Cerebellar nuclear complex (tissue), 1 donor: ENCODE data around the gene NWD2.

Experiments
- DNase-seq, 2 experiments: peaks; one replicate each; lab custom pipeline; 2025; lab: John Stamatoyannopoulos, UW

The NWD2 gene

DNA sequence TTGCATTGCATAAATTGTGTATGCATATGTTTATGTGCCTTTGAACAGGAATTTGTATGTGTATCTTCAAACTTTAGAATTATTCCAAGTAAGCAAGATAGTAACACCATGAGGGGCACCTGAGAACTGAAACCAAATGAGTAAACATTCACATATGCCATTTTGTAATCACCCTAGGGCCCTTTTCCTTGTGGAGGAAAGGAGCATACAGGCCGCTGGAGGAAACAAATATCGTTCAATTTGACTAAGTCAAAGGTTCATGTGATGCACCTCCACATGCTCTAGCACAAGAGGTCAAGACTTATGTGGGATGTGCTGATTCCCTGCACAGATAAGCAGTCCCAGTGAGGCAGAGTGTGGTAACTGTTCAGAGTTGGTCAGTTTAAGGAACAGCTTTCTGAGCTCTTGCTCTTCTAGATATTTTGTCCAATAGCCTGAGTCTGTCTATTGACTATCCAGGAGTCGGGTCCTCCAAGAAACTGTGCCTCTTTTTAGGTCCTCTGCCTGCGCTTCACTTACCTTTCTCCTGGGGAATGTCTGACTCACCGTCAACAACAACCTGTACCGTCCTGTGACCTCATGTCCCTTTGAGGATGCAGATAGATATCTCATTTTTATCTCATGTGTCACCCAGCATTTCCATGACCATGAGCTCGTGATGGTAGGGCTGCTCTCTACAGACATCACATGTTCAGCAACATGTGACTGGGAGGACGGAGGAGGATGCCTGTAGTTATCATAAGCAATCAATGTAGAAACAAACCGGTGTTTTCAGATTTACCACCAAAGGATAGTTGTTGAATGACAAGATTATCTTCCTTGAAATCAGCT is 196.9 kb downstream of the NWD2 start:
- no peak for DNase-seq

DNA sequence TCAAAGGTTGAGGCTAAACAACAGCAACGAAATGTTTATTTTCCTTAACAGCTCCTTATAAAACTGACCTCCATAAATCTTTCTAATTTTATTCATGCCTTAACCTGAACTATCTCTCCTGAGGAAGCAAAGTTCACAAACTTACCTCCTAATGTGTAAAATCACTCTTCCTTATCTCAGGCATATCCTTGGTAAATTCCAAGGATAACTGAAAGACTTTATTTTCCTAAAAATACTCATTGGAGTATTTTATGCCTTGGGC is 197.4 kb downstream of the NWD2 start:
- no peak for DNase-seq

DNA sequence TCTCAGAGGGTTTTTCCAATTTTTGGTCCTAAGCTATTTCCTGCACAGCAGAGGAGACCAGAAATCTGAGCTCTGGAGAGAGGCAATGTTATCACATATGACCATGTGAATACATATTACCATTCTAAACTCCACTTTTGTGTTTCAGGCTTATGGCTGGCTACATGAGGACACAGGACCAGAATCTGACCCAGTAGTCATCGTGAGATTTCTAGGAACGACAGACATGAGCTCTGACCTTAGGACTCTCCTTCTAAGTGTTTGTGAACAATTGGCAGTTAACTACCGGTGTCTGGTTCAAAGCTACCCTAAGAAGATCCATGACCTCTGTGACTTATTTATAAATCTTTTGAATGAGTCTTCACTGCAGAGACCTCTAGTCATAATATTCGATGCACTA is 198.6 kb downstream of the NWD2 start:
- DNase-seq: no peak

DNA sequence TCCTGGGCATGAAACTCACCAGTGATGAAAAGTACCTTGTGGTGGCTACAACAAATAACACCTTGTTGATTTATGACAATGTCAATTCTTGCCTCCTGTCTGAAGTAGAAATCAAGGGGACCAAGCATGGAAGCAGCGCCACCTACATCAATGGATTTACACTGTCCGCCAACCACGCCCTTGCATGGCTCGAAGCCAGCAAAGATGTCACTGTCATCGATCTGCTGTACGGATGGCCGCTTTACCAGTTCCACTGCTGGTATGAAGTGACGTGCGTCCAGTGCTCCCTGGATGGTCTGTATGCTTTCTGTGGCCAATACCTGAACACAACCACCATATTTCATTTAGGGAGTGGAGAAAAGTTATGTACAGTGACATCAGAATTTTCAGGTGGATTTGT is 200.5 kb downstream of the NWD2 start:
- DNase-seq: no peak

DNA sequence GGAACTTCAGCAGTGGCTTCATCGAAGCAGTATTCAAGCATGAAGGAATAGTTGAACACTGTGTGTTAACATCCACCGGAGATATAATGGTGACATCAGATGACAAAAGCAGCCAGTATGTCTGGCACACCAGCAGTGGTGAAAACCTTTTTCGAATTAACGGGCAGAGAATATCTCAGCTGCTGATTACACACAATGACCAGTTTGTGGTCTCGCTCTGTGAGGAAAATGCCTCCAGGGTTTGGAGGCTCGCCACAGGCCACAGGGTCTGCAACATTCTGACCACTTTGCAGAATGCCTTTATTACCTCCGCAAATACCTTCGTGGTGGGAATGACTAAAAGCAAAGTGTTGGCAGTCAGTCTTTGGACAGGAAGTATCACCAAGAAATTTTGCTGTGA is 201.5 kb downstream of the NWD2 start:
- no peak for DNase-seq

DNA sequence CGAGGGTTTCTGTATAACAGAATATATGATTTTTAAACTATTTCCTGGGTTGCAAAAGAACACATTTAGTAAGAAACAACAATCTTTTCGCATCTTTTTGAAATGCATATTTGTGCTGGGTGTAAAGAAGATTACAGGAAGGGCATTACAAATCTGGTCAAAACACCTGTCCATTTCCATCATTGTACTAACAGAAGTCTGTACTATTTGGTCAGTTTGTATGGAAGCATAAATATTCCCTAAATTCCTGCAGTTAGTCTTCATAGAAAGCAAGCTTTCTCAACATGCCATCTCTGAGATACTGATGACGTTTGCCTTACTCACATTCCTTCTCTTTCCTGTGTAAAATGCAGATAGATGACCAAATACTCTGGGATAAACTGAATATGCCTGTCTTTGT is 203.3 kb downstream of the NWD2 start:
- no peak for DNase-seq

DNA sequence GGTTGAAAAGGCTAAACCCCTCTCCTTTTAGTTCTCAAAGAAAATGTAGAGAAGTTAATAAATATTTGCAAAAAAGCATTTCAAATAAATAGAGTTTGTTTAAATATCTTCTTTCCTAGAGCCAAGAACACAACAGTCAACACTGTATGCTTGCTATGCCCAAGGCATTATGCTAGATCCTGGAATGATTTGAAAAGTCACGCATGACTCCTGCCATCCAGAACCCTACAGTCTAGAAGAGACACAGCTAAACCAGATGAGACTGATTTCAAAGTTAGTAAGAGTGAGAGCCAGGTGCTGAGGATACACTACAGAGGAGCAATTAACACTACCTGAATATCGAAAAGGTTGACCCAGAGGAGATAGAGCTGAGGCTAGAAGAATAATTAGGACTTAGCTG is 205.8 kb downstream of the NWD2 start:
- DNase-seq: no peak

DNA sequence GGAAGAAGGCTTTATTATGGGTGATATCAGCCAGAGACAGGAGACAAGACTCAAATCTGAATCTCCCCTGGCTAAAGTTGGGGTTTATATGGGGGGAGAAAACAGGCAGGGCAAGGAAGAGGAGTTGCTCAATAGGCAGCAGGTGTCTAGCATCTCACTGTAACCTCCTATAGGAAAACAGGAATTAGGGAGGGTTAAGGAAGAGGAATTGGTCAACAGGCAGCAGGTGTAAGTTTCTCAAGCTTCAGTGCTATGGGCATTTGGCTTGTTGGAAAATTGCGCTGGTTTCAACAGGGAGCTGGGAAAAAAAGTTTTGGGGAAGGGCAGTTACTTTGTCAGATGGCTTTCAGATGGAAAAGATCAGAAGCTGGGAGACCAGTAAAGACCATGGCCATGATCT is 206.4 kb downstream of the NWD2 start:
- DNase-seq: no peak

DNA sequence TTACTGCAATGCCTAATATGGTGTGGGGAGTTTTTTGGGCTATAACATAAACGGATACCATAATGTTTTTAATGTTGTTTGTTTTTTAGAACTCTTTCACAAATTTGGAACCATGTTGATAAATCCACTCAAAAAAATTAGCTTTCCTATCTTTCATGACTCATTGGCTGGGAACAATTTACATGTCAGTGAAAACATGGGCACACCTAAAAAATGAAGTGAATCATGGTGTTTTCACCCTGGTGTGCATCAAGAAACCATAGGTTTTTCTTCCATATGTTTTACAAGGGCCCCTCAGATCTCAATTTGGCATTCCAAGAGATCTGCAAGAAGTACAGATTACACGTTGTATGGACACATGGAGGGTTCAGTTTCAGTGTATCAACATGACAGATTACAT is 207.1 kb downstream of the NWD2 start:
- no peak for DNase-seq

DNA sequence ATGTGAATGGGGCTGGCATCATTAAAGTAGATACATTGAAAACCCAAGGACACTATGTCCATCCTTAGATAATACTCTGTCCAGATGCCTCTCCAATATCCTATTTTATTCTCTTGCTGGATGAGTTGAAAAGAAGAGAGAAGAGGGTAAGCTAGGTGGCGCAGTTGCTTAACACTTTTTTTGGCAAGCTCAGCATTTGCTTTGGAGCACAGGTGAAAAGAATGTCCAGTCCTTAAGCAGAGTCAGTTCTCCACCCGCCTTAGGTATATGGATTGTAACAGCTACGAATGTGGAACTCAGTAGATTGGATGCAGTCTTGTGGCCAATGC is 208.4 kb downstream of the NWD2 start:
- peak in 1 of 2 experiments; percentile 38 for DNase-seq

DNA sequence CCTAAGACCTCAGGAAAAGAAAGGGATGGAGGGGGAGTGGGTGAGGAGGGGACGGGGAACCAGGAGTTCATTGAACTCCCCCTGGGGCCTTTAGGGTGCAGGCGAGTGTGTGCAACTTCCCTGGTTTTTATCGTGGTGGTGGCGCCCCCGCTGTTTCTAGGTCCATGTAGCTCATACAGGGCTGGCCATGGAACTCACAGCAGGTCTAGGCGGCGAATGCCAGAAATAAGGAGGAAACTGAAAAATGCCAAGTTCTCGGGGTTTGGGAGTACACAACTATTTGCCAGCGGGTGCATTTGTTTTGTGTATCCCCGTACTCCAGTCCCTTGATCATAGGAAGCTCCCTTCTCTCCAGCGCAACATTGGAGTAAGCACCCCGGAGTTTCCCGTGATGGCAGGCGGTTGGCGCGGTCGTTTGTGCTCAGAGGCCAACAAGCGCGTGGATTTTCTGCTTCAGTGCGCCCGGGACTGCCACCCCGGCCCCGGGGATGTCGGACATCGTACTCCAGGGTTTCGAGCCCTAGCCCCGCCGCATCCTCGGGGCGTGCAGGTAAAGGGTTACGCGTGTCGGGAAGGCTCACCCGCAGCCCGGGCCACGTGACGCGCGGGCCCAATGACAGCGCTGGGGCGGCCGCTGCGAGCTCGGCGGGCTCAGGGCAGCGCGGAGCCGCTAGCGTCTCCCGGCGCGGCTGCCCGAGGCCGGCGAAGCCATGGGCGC is 208.9 kb downstream of the NWD2 start:
- no peak for DNase-seq

DNA sequence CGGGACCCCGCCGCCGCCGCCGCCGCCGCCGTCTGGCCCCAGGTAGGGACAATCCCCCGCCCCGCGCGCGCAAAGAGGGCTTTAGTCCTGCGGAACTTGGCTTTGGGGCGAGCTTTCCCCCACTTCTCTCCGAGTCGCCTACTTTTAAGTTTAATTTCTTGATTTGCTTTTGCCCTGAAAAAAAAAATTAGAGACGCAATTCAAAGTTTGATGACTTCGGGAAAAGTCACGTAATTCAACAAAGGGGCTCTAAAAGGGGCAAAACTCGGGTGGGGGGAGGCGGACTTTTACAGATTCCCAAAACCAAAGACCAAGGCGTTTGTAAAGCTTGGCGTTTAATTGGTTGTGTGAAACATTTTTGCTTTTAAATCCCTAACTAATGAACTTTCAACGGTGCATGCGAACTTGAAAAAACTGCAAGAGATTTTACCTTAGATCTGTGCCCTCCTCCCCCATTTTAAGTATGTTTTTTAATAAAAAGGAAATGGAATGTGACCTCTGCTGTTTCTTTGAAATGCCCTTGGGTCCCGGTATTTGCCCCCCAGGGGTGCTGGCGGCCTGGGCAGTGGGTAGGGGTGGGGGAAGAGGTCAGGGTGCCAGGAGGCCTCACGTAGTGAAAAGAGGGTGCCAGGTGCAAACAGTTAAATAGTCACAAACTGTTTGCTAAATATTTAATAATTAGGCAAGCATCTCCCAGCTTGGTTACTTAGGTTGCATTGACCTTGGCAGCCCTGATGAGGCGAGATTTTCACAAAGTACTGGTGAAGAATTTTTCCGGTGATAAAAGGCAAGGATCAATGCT is 209.7 kb downstream of the NWD2 start:
- no peak for DNase-seq

DNA sequence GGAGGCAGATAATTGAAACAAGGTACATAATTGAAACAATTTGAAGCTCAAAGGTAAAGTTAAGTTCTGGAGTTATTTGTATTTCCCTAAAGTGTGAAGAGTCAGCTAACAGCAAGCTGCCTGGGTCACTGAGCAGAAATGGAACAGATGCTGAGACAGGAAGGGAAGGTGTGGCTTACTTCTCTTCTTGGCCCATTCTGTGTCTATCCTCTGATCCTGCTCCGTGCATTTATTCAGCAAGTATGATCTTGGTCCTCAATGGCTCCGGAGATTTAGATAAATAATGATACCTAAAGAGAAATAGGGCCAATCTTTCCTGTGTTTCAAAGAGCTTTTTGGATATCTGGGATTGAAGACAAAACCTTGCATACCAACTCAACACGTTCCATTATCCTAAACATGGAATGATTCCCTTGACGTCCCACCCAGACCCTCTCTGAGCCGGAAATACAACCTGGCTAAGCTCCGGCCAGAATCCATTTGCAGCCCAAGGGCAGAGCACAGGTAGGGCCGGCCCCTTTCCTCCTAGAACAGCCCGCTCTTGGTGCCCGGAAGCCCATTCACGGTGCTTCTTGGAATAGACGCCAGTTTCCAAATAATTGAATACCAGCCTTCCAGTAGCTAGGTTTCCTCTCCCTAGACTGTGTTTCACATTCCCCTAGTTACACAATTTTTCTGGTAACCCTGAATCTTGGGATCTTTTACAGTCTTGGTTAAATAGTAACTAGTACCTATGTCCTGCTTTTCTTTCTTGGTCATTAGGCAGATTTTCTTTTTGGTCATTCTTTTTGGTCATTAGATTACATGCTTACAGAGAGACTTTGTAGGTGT is 211.0 kb downstream of the NWD2 start:
- DNase-seq: no peak

DNA sequence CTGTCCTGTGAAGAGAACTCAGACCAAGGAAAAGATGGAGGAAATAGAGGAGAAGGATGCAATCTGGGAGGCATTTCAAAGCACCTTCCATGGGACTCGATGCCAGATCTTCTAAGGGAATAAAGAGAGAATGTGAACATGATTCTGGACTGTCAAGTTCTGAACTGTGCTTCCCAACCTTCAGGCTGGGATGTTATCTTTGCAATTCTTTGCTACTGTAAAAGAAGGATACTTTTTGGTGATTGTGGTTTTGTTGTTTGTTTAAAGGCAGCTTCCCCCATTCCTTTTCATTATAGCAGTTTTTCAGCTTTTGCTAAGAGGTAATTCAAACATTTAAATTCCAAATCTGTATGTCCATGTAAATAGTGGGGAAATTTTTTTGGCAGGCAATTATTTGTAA is 217.3 kb downstream of the NWD2 start:
- no peak for DNase-seq

DNA sequence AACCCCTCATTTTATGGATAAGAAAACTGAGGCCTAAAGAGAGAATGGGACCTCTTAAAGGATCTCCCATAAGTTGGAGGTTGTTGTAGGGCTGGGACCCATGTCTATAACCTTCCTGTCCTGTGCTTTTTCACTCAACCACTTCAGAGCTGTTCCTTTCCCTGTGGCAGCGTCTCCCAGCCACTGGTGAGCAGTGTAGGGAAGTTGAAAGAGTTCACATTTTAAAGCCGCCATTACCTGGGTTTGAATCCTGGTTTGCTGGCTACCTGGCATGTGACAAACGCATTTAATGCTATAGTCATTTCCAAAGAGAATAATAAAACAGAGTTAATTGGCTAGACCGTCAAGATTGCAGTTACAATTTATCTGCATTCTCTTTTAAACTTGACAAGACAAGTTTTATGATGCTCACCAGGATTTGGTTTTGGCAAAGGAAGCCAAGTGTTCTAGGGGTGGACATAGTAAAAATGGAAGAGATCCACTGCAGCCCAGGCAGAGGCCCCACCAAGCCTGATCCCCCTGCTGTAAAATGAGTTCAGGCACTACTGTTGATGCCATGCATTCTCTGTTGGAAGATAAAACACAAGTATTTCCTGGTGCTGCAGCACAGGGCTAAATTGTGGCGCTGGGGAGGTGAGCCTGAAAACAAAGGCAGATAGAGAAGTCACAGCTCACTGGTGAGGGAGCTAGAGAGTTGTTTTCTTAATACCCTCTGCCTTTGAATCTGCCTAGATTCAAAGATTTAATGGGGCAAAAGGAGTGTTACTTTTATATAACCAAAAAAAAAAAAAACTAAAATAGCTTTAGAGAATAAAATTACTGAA is 218.7 kb downstream of the NWD2 start:
- no peak for DNase-seq

DNA sequence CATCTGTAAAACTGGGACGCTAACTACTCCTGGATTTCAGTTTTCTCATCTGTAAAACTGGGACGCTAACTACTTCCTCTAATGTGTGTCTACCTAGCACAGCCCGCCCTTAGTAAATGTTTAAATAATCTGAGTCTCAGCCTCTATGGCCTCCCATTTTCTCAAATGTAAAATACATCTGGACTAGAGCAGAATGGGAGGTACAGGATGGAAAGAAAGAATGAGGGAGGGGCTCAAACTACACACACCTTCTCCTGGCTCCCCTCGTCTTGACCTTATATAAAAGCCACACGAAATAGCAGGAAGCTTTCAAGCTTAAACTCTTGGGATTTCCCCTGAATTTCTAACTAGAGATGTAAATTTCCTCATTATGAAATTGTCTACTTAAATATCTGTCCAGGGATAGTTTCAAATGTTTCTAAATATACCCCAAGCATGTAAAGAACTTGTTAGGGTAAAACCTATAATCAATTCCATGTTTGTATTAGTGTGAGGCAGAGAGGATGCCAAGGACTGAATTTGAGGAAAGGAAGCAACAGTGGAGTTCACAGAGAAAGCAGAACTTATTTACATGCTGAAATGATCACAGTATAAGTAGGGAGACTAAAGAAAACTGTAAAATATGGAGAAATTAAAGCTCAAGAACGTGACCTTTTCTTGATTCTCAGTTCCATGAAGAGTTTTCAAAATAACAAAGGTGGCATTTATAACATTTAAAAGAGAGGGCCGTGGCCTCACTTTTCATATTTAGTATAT is 220.0 kb downstream of the NWD2 start:
- DNase-seq: no peak

DNA sequence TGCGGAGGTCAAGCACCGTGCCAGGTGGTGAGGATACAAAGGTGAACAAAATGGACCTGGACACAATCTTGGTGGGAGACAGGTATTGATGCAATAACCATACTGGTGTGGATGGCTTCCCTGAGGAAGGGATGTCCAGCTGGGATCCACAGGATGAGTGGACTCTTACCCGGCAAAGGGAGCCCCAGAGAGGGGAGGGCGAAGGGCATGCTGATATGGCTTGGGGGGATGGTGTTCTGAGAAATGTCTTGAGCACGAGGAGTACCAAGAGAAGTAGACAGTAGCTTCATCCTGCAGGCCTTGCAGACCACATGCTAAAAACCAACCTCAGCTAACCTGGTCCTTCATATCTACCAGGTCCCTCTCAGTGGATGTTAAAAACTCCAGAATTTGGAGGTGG is 220.8 kb downstream of the NWD2 start:
- DNase-seq: no peak

DNA sequence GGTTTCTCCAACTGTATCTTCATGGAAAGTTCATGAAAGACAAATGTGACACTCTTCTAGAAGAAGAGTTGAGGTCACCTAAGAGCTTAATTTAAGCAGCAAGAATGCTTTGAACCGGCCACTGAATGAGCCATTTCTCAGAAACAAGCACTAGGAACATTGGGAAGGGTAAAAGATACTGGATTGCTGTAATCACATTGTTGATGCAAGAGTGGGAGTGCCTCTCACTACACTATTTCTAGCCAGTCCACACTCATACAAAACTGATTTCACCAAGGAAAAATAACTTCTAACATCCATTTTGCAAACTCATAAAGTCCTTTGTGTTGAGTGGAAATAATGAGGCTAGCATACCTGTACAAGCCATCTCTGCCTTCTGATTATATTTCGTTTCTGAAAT is 221.3 kb downstream of the NWD2 start:
- no peak for DNase-seq

DNA sequence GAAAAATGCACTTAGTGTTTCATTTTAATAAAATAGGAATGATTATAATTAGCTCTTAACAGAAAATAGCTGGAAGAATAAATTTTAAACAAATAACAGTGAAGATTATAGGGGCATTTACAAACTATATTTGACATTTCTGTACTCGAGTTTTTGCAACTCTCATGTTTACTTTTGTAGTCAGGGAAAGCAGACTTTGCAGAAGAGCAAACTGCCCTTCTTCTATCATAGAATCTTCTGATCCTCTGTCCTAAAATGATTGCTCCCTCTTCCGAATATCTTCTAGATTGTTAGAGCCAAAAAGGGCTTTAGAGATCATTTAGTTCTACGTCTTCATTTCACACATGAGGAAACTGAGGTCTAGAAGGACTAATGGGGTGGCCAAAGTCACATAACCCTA is 222.7 kb downstream of the NWD2 start:
- no peak for DNase-seq

DNA sequence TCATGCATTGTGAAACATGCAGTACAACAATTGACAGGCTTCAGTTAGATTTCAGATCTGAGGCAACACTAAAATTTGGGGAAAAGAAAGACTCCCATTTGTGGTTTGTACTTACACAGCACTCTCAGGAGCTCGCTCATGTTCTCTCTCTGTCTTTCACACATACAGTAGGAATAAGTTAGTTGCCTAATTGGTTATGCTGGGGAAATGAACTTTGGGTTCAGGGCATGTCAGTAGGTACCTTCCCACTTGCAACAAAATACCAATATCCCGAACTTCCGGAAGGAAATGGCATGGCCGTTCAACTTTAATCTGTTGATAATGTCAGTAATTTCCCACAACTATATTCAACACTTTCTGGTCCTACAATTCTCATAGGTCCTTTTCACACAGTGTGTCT is 223.3 kb downstream of the NWD2 start:
- no peak for DNase-seq

DNA sequence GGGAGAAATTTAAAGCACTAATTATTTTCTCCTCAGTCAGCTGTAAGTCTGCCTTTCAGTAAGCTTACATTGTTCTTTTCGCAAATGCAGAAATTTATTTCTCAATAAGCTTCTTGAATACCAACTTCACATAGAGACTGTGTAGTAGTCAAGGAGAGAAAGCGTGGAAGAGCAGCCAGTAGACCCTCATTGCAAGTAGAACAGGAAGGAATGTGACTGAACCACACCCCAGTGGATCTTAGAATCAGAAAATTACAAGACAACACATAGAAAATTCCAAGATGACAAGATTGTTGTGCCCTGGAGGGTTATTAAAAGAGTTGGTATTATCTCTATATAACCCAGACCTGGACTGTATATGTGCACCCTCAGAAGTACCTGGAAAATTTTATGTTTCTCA is 224.7 kb downstream of the NWD2 start:
- no peak for DNase-seq
